H7 (cell line): ENCODE data around the gene TAF4. TPM values are rescaled to one million over a fixed set of nuclear protein-coding genes. Genes with fewer than 3 reads are reported as not detected.

Source experiments
- DNase-seq: peaks from one replicate; pipeline ENCODE4 v3.0.0; 2012
- H3K27me3 ChIP-seq: 2 replicates; pipeline ENCODE4 v1.6.0; 2011; ENCODE audit warnings: mild to moderate bottlenecking, low read length; ENCODE audit not compliant: control insufficient read depth, insufficient read depth
- H3K36me3 ChIP-seq: replicated peaks from 2 replicates; pipeline ENCODE4 v1.5.1; 2011; ENCODE audit warnings: low read length; ENCODE audit not compliant: control insufficient read depth, insufficient read depth
- H3K4me3 ChIP-seq: 2 replicates; pipeline ENCODE4 v1.5.1; 2011; ENCODE audit warnings: low read depth, mild to moderate bottlenecking, control low read depth, low read length, moderate library complexity; ENCODE audit not compliant: insufficient read depth
- total RNA-seq: library from RNA; depleted of rRNA; stranded (reverse); fragments of >200 nt; shearing (Covaris generic); gene quantifications from 2 replicates; pipeline ENCODE4 v1.2.3, GENCODE V29; 2014

TAF4 gene
- total RNA-seq, 1 experiment from 2014 or later: 8.0 TPM

DNA sequence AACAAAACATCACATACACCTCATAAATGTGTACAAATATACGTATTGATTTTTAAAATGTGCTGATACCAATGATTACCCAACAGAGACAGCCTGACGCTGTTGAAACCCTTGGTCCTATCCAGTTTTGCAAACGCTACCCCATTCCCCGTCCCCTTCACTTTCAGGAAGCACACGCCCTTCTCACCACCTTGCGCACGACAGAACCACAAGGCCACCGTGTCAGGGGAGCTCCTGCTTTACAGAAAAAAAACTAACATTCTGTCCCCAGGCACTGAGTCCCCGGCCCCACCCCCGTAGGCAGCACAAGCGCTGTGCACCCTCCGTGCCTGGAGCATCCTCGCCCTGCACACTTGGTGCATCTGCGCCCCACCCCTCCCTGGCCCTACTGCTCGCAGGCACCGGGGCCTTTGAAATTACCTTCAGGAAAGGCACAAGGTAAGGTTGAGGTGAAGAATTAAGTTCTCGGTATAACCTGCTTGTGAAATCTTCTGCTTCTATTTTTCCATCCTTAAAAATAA lies 58.5 kb downstream of the TAF4 start:
- no peak overlapping the region for H3K4me3 ChIP-seq
- no peak for DNase-seq
- peaks cover 30% of the 10 kb centered on the region for H3K36me3 ChIP-seq
- H3K27me3 ChIP-seq: no peaks in the 10 kb centered on the region

DNA sequence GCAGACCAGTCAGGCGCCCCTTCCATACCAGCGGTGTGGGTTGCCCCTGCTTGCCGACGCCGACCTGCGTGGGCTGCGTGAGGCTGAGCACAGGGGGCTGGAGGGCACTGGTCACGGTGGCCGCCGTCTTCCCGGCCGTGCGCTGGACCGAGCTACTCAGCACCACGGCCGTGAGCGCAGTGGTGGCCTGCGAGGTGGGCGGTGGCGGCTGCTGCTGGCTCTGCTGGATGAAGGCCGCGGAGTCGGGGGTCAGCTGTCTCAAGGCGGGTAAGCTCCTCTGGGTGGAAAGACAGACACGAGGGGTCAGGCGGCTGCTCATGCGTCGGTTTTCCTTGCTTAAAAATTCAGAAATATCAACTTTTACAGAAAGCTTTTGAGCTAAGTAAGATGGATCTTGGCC lies 59.2 kb downstream of the TAF4 start:
- no peak for DNase-seq
- Histone ChIP-seq H3K36me3 (peaks cover 33% of the 10 kb centered on the region), H3K27me3 (no peaks in the 10 kb centered on the region), H3K4me3 (no peak overlapping the region)

DNA sequence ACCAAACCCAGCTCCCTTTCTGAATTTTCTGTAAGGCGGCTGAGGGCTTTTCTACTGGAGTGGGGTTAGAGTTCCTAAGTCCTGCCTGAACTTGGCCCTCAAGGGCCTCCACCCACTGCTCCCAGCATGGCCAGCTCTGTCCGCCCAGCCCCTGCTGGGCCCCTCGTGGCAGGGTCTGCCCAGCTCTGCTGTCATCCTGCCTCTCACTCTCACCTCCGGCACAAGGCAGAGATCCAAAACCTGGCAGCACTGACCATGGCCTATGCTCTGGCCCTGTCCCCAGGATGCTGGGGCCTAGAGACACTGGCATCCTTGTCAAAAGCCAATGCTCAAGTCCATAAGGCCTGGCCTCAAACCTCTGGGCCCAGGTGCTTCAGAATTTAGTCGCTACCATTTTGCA lies 61.1 kb downstream of the TAF4 start:
- Histone ChIP-seq H3K27me3 (no peaks in the 10 kb centered on the region), H3K4me3 (no peak overlapping the region), H3K36me3 (peaks cover 33% of the 10 kb centered on the region)
- DNase-seq: no peak

DNA sequence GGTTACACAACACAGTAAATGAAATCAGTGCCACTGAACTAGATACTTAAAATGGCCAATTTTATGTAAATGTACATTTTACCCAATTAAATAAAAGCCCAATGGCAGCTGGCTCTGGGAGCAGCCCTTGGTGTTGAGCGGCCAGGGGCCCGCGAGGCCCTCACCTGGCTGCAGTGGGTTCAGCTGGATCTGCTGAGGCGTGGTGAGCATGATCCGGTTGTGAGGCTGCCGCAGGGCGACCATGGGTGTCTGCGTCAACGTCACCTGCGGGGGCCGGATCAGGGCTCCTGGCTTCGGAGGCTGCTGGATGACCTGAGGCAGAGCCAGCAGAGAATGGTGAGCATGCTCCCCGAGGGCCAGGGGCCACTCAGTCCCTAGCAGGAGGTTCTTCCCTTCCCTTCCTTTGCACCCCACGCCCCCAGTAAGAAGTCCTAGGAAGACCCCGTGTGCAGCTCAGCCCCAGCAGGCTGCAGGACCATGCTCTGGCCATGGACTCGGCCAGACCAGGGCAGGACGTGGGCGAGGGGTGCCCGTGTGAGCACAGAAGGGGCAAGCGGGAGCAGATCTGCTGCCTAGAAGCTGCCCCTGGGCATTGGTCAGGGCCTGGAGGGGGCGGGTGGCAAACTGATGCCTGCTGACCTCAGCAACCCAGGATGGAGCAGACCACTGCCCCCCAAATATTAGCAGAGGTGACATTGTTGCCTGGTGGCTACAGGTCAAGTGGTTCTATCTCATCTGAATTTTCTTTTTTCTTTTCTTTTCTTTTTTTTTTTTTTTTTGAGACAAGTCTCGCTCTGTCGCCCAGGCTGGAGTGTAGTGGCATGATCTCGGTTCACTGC lies 61.9 kb downstream of the TAF4 start:
- no peak for DNase-seq
- Histone ChIP-seq H3K27me3 (no peaks in the 10 kb centered on the region), H3K36me3 (peaks cover 33% of the 10 kb centered on the region), H3K4me3 (no peak overlapping the region)

DNA sequence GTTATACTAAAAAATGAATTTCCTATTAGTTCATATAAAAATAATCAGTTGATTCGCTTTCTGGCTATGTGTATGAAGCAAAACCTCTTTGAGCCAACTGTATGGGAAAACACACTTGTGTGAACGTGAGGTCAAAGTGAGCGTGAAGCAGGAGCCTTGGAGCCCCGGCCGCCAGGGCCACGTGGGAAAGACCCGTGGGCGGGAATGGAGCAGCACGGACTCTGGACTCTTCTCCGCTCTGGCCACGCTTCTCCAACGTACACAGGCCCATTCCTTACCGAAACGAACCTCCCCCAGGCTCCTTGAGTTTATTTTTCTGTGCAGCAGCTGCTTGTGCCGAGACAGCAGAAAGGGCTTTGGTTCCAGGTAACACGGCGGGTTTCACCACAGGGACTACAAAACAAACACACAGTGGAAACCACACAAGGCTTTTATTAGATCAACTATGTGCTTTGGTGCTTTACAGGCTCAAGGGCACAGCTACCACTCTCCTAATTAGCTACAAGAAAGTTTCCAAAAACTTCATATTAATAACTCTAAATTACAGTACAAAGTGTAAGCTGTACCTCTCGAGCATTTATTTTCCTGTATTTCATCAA lies 62.7 kb downstream of the TAF4 start:
- Histone ChIP-seq H3K36me3 (peaks cover 40% of the 10 kb centered on the region), H3K27me3 (no peaks in the 10 kb centered on the region), H3K4me3 (no peak overlapping the region)
- DNase-seq: no peak

DNA sequence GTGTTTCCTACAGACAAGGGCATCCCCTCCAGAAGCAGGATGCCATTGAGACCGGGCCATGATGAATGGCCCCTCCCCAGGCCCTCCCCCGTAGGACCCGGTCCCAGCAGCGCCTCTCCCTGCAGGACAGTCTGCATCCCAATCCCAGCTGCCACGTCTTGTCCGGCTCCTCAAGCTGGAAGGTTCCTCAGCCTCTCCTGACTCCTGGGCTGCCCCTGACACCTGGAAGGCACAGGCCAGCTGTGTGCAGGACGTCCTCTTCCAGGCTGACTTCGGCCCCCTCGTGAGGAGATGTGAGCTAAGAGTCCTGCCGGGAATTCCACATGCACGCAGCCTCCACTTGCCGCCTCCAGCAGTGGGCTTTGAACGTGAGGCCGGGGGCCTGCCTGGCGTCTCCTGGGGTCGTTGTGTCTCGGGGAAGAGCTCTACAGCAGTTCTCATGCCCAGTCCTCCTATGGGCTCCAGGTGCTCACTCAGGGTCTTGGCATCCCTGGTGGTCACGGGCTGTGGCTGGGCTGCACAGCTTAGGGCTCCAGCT lies 64.4 kb downstream of the TAF4 start:
- Histone ChIP-seq H3K4me3 (no peak overlapping the region), H3K36me3 (peaks cover 38% of the 10 kb centered on the region), H3K27me3 (no peaks in the 10 kb centered on the region)
- no peak for DNase-seq

DNA sequence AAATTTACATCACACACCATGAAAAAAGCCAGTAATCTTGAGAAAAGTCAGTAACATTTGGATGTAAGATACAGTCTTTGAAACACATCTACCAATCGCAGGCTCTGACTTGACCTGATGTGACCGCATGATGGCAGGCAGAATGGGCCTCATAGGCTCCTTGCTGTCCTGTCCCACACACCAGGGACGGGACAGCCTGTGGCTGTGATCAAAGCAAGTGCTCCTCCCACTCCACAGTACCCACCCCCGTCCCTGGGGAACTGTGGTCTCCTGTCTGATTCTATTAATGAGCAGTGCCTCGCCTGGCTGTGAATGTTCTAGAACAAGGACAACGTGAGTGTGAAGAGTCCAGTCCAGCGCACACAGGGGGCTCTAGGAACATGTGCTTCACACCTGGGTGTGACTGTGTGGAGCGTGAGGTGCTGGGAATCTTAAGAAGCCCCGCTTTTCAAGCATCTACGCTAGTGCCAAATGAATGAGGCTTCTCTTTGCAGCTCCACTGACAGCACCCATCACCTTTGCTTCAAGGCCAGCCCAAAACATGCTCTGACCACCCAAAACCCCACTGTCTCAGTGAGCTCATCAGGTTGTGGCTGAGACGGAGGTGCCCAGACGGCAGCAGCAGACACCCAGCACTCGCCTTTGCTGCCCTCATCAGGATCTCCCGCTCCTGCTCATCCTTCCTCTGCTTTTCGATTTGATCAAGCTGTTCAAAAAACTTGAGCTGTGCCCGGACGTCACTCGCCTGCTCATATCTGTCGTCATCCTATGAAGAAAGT lies 67.1 kb downstream of the TAF4 start:
- Histone ChIP-seq H3K27me3 (no peaks in the 10 kb centered on the region), H3K4me3 (no peak overlapping the region), H3K36me3 (peaks cover 33% of the 10 kb centered on the region)
- DNase-seq: no peak

DNA sequence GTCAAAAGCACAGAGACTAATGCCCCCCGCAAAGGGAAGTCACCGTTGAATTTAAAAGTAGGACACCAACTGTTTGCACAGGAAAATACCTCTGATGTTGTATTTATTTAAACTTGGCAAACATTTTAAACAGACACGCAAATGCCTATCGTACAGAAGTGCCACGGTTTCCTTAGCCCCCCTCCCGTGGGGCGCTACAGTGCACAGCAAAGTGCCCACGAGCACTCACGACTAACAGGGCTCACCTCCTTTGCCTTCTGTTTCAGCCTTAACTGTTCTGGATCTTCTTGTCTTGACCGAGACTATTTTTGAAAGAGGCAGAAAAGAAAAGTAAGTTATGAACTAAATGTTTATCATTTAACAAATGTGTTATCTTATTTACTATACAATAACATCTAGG lies 67.8 kb downstream of the TAF4 start:
- no peak overlapping the region for H3K4me3 ChIP-seq
- no peaks in the 10 kb centered on the region for H3K27me3 ChIP-seq
- peaks cover 32% of the 10 kb centered on the region for H3K36me3 ChIP-seq

DNA sequence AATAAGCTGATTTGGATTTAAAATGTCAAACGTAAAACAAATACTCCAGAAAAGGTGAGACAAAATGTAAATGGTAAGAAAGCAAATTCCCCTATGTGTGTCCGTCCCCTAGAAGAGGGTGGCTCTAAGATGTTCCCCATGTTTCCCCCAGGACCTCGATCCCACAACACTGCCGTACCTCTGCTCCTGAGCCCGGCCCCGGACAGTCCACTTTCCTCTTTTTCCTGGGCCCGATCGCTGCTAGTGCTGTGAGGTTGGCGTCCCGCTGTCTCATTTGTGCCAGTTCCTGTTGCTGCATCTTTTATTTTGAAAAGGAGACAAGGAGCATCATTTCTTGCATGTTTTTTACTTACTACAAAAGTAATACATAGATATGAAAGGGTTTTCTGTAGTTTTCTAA lies 68.3 kb downstream of the TAF4 start:
- H3K36me3 ChIP-seq: peaks cover 30% of the 10 kb centered on the region

More for the DNA sequence above, 67.8 kb downstream of the TAF4 start:
- no peak for DNase-seq

DNA sequence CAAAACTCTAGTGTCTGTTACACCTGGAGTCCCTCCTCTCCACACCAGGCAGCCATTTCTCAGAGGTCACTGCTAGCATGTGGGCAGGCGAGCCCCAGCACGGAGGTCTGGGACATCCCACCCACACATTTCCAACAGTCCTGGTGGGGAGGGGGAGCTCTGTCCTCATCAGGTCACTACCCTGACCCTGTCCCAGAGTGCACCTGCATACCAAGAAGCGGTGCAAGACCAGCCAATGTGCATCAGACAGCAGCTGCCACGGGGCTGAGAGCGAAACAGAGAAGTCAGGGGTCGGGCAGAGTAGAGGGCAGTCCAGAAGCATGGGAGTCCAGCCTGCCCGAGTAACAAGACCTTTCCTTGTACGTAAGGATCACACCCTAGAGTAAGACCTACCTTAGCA lies 71.1 kb downstream of the TAF4 start:
- Histone ChIP-seq H3K36me3 (peaks cover 22% of the 10 kb centered on the region), H3K27me3 (no peaks in the 10 kb centered on the region), H3K4me3 (no peak overlapping the region)
- DNase-seq: no peak

More for the DNA sequence above, 68.3 kb downstream of the TAF4 start:
- Histone ChIP-seq H3K27me3 (no peaks in the 10 kb centered on the region), H3K4me3 (no peak overlapping the region)
- no peak for DNase-seq

DNA sequence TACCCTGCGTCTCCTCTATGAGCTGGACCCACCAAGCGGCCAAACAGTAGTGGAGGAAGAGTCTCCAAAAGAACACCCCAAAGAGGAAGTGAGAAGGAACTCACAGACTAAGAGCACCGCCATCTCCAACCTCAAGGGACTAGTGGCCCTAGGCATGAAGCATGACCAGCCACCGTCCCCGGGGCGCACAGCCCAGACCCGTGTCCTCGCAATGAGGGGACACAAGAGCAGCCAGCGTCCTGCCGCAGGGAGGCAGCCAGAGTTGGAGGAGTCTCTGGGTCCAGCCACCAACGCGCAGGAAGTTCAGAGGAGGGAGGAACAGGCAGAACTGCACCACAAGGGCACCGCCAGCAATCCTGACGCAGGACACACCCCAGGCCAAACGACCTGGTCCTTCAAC lies 72.6 kb downstream of the TAF4 start:
- no peak overlapping the region for H3K4me3 ChIP-seq

DNA sequence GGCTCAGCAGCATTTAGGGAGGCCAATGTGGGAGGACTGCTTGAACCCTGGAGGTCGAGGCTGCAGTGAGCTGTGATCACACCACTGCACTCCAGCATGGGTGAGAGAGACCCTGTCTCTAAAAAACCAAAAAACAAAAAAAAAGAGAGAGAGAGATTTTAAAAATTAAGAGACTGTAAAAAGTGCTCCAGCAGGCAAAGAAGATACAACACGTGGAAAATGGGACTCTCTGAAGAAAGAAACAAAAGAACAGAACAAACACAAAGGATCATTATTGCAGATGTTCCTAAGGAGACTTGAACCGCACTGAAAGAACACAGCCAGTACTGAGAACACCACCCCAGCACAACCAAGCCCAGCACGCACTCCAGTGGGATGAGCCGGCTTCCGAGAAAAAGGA lies 74.2 kb downstream of the TAF4 start:
- Histone ChIP-seq H3K4me3 (no peak overlapping the region), H3K36me3 (peaks cover 8% of the 10 kb centered on the region), H3K27me3 (no peaks in the 10 kb centered on the region)
- DNase-seq: no peak

More for the DNA sequence above, 72.6 kb downstream of the TAF4 start:
- DNase-seq: no peak
- H3K27me3 ChIP-seq: no peaks in the 10 kb centered on the region
- H3K36me3 ChIP-seq: peaks cover 10% of the 10 kb centered on the region

DNA sequence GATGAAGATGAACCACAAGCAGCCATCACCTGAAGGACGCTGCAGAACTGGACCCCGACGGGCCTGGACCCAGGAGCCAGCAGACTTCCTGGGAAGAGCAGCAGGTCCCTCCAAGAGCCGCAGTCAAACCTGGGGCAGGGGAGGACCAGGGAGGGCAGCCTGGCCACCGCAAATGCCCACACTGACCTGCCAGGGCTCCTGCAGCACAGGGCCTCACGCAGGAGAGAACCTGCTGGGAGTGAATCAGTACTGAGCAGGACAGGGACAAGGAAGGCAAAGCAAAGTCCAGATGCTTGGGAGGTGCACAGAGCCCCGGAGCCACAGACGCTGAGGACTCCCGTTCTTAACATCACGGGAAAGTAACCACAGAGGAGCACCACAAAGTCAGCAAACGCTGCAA lies 75.2 kb downstream of the TAF4 start:
- Histone ChIP-seq H3K36me3 (peaks cover 10% of the 10 kb centered on the region), H3K4me3 (no peak overlapping the region), H3K27me3 (no peaks in the 10 kb centered on the region)
- no peak for DNase-seq

DNA sequence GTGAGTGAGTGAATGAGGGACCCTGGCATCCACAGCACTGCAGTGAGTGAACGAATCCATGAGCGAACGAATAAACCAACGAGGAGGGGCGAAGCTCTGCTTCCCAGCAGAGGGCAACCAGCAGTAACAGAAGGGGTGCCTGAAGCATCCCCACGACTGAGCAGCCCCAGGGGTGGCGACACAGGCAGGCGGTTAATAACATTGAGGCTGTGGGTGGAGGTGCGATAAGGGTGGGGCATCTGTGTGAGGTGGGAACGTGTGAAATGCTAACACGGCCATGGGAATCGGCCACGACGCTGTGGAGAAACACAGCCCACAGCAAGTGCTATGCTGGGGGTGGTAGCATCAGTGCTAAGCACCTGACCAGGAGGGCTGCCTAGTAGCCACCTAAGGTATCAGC lies 75.9 kb downstream of the TAF4 start:
- Histone ChIP-seq H3K27me3 (no peaks in the 10 kb centered on the region), H3K36me3 (peaks cover 9% of the 10 kb centered on the region), H3K4me3 (no peak overlapping the region)
- DNase-seq: no peak
